ENCODE data around the gene CSRP2. TPM values are rescaled to one million over a fixed set of nuclear protein-coding genes. Genes with fewer than 3 reads are reported as not detected.

CSRP2 gene
- total and polyA plus RNA-seq, 2 of the 8 experiments (the other 6 are each of a cell fraction or from before 2014, with no cell fraction given) = 149 to 227 TPM

DNA sequence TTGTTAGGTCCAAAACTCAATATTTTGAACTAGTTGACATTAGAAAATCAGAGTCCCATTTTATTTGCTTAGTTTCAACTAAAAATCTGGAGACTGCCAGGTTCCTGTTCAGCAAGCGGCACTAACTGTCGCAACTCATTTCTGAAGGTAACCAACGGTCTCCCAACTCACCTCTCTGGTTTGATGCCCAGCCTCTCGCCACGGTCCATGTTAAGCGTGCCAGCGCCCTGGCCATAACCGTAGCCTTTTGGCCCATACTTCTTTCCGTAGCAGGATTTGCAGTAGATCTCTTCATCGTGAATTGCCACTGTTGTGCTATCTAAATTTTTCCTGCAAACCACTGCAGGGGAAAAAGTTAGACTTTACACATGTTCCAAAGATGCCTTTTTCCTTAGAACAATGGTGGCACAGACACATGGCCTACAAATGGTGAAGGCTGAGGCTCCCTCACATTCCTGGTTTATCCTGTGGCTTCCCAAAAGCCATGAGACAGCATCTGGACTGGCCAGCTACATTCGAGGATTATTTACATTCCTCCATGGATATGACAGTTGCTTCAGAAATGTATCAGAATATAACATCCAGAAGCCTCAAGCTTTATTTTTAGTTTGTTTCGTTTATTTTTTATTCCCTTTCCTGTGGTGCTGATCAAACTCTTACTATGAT is 15.7 kb downstream of the CSRP2 start:
- peaks cover 0 to 4% (median 3%) of the 10 kb centered on the region in 4 experiments; a peak in 4 of 7 replicates for H3K4me1 ChIP-seq (replicated peaks in 1 of 4; ENCODE audit: control insufficient read depth in 3 of 4, insufficient read depth in 4 of 4, low read length in 3 of 4)
- FAIRE-seq (no peak), DNase-seq (ENCODE audit: low read depth in 1 of 2, low spot score in 2 of 2) (no peak)
- ChIA-PET CTCF (ENCODE audit: partially characterized antibody) (interaction anchor here (1.3 kb wide), 1 partner anchor 42 kb away, joined by 4 read pairs; no protein-coding TSS in a partner anchor), POLR2A (ENCODE audit: partially characterized antibody) (no interaction called here)
- H3K14ac ChIP-seq (ENCODE audit: insufficient read length) = no peak overlapping the region
- no peaks in the 10 kb centered on the region for H3K23me2 ChIP-seq (ENCODE audit: low read depth, low read length)
- H3K27me3 ChIP-seq (replicated peaks in 1 of 4; ENCODE audit: control insufficient read depth in 3 of 4, extremely low read depth in 1 of 4, insufficient read depth in 3 of 4, low read length in 3 of 4) = no peaks in the 10 kb centered on the region
- no peak overlapping the region for H2BK5ac ChIP-seq (ENCODE audit: low read depth, low read length)
- H3K27ac ChIP-seq (ENCODE audit: low read depth, low read length) = no peak overlapping the region
- H3K9me3 ChIP-seq (ENCODE audit: insufficient read depth in 2 of 2, low read depth in 1 of 2, low read length in 1 of 2) = no peaks in the 10 kb centered on the region
- H3K36me3 ChIP-seq (ENCODE audit: control insufficient read depth in 2 of 4, insufficient read depth in 4 of 4, low read length in 3 of 4) = peaks cover 13 to 34% (median 22%) of the 10 kb centered on the region in 4 experiments
- H3K79me1 ChIP-seq (ENCODE audit: low read depth, low read length) = 0 out of 2 replicates have a peak, but pooled peaks cover 2% of the 10 kb centered on the region
- H2BK120ac ChIP-seq (replicated peaks; ENCODE audit: low read depth, low read length) = no peak overlapping the region
- WGBS, 2 experiments (ENCODE audit: extremely low coverage in 1 of 2, insufficient coverage in 1 of 2, insufficient read length in 1 of 2, insufficient replicate concordance in 2 of 2, low coverage in 1 of 2, low lambda C conversion rate in 2 of 2, missing lambda C conversion rate in 1 of 2) = 93% methylated on average over 12 of the region's 12 CpGs; no CpG with 5 or more reads in 1 of the 2 experiments
- H2AK5ac ChIP-seq (ENCODE audit: low read depth, low read length) = no peak overlapping the region
- no peak overlapping the region for H3K9ac ChIP-seq (replicated peaks in 1 of 4; ENCODE audit: extremely low read depth in 1 of 4, low read depth in 3 of 4, low read length in 3 of 4)
- no peak overlapping the region for H4K8ac ChIP-seq (ENCODE audit: extremely low read depth, insufficient read depth, low read length)
- H4K5ac ChIP-seq (ENCODE audit: insufficient read length, low read depth, low read length) = no peak overlapping the region
- no peak overlapping the region for H3K4me2 ChIP-seq (ENCODE audit: insufficient read depth in 1 of 2, low read depth in 2 of 2, low read length in 2 of 2)
- no peak overlapping the region for H2BK12ac ChIP-seq (ENCODE audit: low read depth, low read length)
- H2AFZ ChIP-seq (ENCODE audit: low read length) = no peak overlapping the region
- no peak overlapping the region for H2BK15ac ChIP-seq (ENCODE audit: low read length)
- no peak overlapping the region for H3K23ac ChIP-seq (ENCODE audit: insufficient read length)
- no peaks in the 10 kb centered on the region for H4K20me1 ChIP-seq (replicated peaks in 1 of 2; ENCODE audit: control insufficient read depth in 1 of 2, insufficient read depth in 2 of 2, low read length in 2 of 2)
- H3K4ac ChIP-seq (replicated peaks; ENCODE audit: insufficient read length, low read depth, low read length) = no peak overlapping the region
- H3K4me3 ChIP-seq (ENCODE audit: extremely low read depth in 1 of 4, insufficient read depth in 2 of 4, low read depth in 3 of 4, low read length in 4 of 4) = no peak overlapping the region
- no peak overlapping the region for H3K18ac ChIP-seq (ENCODE audit: extremely low read depth, low read length)
- no peak overlapping the region for H3K56ac ChIP-seq (replicated peaks; ENCODE audit: insufficient read length, low read depth, low read length)
- peaks cover 0 to 31% of the 10 kb centered on the region in 2 experiments; a peak in 2 of 4 replicates for H3K79me2 ChIP-seq (ENCODE audit: control insufficient read depth in 1 of 2, insufficient read depth in 2 of 2, low read length in 2 of 2)
- no peak overlapping the region for H4K91ac ChIP-seq (replicated peaks; ENCODE audit: insufficient read length, low read length)
- H2BK20ac ChIP-seq (ENCODE audit: low read length) = no peak overlapping the region
- TF ChIP-seq, protein P1, sequence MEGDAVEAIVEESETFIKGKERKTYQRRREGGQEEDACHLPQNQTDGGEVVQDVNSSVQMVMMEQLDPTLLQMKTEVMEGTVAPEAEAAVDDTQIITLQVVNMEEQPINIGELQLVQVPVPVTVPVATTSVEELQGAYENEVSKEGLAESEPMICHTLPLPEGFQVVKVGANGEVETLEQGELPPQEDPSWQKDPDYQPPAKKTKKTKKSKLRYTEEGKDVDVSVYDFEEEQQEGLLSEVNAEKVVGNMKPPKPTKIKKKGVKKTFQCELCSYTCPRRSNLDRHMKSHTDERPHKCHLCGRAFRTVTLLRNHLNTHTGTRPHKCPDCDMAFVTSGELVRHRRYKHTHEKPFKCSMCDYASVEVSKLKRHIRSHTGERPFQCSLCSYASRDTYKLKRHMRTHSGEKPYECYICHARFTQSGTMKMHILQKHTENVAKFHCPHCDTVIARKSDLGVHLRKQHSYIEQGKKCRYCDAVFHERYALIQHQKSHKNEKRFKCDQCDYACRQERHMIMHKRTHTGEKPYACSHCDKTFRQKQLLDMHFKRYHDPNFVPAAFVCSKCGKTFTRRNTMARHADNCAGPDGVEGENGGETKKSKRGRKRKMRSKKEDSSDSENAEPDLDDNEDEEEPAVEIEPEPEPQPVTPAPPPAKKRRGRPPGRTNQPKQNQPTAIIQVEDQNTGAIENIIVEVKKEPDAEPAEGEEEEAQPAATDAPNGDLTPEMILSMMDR (IDR thresholded peaks at IDR 0.05; ENCODE audit: control extremely low read depth in 1 of 3, insufficient read depth in 1 of 3, low read depth in 1 of 3, low read length in 3 of 3) = no peak
- TF ChIP-seq, protein P2, sequence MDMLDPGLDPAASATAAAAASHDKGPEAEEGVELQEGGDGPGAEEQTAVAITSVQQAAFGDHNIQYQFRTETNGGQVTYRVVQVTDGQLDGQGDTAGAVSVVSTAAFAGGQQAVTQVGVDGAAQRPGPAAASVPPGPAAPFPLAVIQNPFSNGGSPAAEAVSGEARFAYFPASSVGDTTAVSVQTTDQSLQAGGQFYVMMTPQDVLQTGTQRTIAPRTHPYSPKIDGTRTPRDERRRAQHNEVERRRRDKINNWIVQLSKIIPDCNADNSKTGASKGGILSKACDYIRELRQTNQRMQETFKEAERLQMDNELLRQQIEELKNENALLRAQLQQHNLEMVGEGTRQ (IDR thresholded peaks at IDR 0.05; ENCODE audit: low read length) = no peak
- TF ChIP-seq RBBP5 (IDR thresholded peaks at IDR 0.05; ENCODE audit: borderline replicate concordance, low read depth, low read length) (no peak), SUZ12 (IDR thresholded peaks at IDR 0.05; ENCODE audit: low read length) (no peak), JUND (IDR thresholded peaks at IDR 0.05; ENCODE audit: low read length) (no peak), BACH1 (IDR thresholded peaks at IDR 0.05; ENCODE audit: low read length) (no peak), EP300 (IDR thresholded peaks at IDR 0.05; ENCODE audit: borderline replicate concordance in 1 of 2, low read depth in 2 of 2, low read length in 2 of 2) (no peak)
- TF ChIP-seq, protein P3, sequence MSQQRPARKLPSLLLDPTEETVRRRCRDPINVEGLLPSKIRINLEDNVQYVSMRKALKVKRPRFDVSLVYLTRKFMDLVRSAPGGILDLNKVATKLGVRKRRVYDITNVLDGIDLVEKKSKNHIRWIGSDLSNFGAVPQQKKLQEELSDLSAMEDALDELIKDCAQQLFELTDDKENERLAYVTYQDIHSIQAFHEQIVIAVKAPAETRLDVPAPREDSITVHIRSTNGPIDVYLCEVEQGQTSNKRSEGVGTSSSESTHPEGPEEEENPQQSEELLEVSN (IDR thresholded peaks at IDR 0.05) = no peak

Measured in H1 (cell line).